Trophoblast cell (in vitro differentiated cells and primary cell): ENCODE results near the gene CRIM1.

Source experiments
- DNase-seq, 2 donors: peaks; one replicate each; pipeline ENCODE4 v3.0.0-alpha.2; 2016
- H2AFZ ChIP-seq: 2 replicates; pipeline ENCODE4 v1.6.1; 2013; ENCODE audit warnings: low read length, moderate library complexity, mild to moderate bottlenecking; ENCODE audit not compliant: insufficient read depth, poor library complexity
- H2AK5ac ChIP-seq: 2 replicates; pipeline ENCODE4 v1.6.1; 2013; ENCODE audit warnings: mild to moderate bottlenecking, low read length
- H2BK120ac ChIP-seq: 2 replicates; pipeline ENCODE4 v1.6.1; 2013; ENCODE audit warnings: low read length, mild to moderate bottlenecking, moderate library complexity; ENCODE audit not compliant: insufficient read depth, poor library complexity
- H2BK12ac ChIP-seq: 2 replicates; pipeline ENCODE4 v1.6.1; 2013; ENCODE audit warnings: mild to moderate bottlenecking, low read length, moderate library complexity
- H2BK5ac ChIP-seq: 2 replicates; pipeline ENCODE4 v1.6.1; 2013; ENCODE audit warnings: low read length, low read depth, moderate library complexity, mild to moderate bottlenecking; ENCODE audit not compliant: poor library complexity
- H3K14ac ChIP-seq: 2 replicates; pipeline ENCODE4 v1.6.1; 2013; ENCODE audit warnings: mild to moderate bottlenecking, low read length
- H3K18ac ChIP-seq: 2 replicates; pipeline ENCODE4 v1.6.1; 2013; ENCODE audit warnings: mild to moderate bottlenecking, low read length
- H3K23ac ChIP-seq: 2 replicates; pipeline ENCODE4 v1.6.1; 2013; ENCODE audit warnings: low read length
- H3K27ac ChIP-seq: 2 replicates; pipeline ENCODE4 v1.5.1; 2013; ENCODE audit warnings: low read depth, mild to moderate bottlenecking, inconsistent platforms, low read length, moderate library complexity
- H3K27me3 ChIP-seq: 2 replicates; pipeline ENCODE4 v1.6.1; 2013; ENCODE audit warnings: inconsistent platforms, mild to moderate bottlenecking, low read length, moderate library complexity; ENCODE audit not compliant: insufficient read depth
- H3K36me3 ChIP-seq, 2 experiments: 1 replicate in 1 of 2; 2 replicates in 1 of 2; pipeline ENCODE4 v1.6.1; 2013; ENCODE audit warnings: low read length in 2 of 2, mild to moderate bottlenecking in 2 of 2, moderate library complexity in 1 of 2; ENCODE audit not compliant: insufficient read depth in 2 of 2, control insufficient read depth in 1 of 2
- H3K4ac ChIP-seq: 2 replicates; pipeline ENCODE4 v1.6.1; 2013; ENCODE audit warnings: low read depth, mild to moderate bottlenecking, low read length, moderate library complexity
- H3K4me1 ChIP-seq, 2 experiments: 1 replicate in 1 of 2; 2 replicates in 1 of 2; pipeline ENCODE4 v1.6.1; 2013; ENCODE audit warnings: low read length in 2 of 2, mild to moderate bottlenecking in 2 of 2, moderate library complexity in 1 of 2; ENCODE audit not compliant: insufficient read depth in 2 of 2, control insufficient read depth in 1 of 2
- H3K4me2 ChIP-seq: 2 replicates; pipeline ENCODE4 v1.6.1; 2013; ENCODE audit warnings: inconsistent platforms, mild to moderate bottlenecking, low read length, moderate library complexity
- H3K4me3 ChIP-seq: 2 replicates; pipeline ENCODE4 v1.5.1; 2013; ENCODE audit warnings: mild to moderate bottlenecking, low read depth, low read length, inconsistent platforms
- H3K79me1 ChIP-seq: one replicate; pipeline ENCODE4 v1.6.1; 2013; ENCODE audit warnings: low read length
- H3K79me2 ChIP-seq: 2 replicates; pipeline ENCODE4 v1.6.1; 2013; ENCODE audit warnings: low read length, mild to moderate bottlenecking; ENCODE audit not compliant: control insufficient read depth, insufficient read depth, poor library complexity
- H3K9ac ChIP-seq: 2 replicates; pipeline ENCODE4 v1.6.1; 2013; ENCODE audit warnings: mild to moderate bottlenecking, low read length
- H3K9me3 ChIP-seq: 2 replicates; pipeline ENCODE4 v1.6.1; 2013; ENCODE audit warnings: low read depth, mild to moderate bottlenecking, control low read depth, inconsistent platforms, low read length; ENCODE audit not compliant: insufficient read depth
- H4K12ac ChIP-seq: 2 replicates; pipeline ENCODE4 v1.6.1; 2013; ENCODE audit warnings: low read depth, mild to moderate bottlenecking, low read length, moderate library complexity
- H4K8ac ChIP-seq: 2 replicates; pipeline ENCODE4 v1.6.1; 2013; ENCODE audit warnings: low read depth, mild to moderate bottlenecking, low read length, moderate library complexity
- H4K91ac ChIP-seq: one replicate; pipeline ENCODE4 v1.6.1; 2013; ENCODE audit warnings: low read depth, mild to moderate bottlenecking, low read length, moderate library complexity
- WGBS: extraction: QIAGEN DNeasy Blood & Tissue Kit; methylation state at CpG from one replicate; pipeline ENCODE4 v1.1.7; 2013; ENCODE audit warnings: missing lambda C conversion rate; ENCODE audit not compliant: insufficient read length, insufficient coverage; ENCODE audit errors: extremely low coverage; 5-methylcytosine and 5-hydroxymethylcytosine counted together

CRIM1 gene

GRCh38 chr2:36376992-36377738, 21.6 kb downstream of the CRIM1 start:
- peak in 1 of 2 donors; percentile 28 for DNase-seq
- peaks cover 0 to 8% of the 10 kb centered on the region in 2 experiments for H3K36me3 ChIP-seq
- peaks cover 26 to 33% of the 10 kb centered on the region in 2 experiments for H3K4me1 ChIP-seq
- H4K12ac ChIP-seq, result no peak overlapping the region
- H3K9me3 ChIP-seq, result no peaks in the 10 kb centered on the region
- H2BK12ac ChIP-seq, result no peak overlapping the region
- no peak overlapping the region for H2BK5ac ChIP-seq
- H3K14ac ChIP-seq, result no peak overlapping the region
- WGBS, result no CpG with 5 or more reads among the region's 5 CpGs
- no peak overlapping the region for H3K27ac ChIP-seq
- H3K18ac ChIP-seq, result no peak overlapping the region
- peaks cover 13% of the 10 kb centered on the region for H3K79me2 ChIP-seq
- no peak overlapping the region for H2AFZ ChIP-seq
- peak overlapping the region; percentile 0 for H3K4ac ChIP-seq
- no peak overlapping the region for H3K9ac ChIP-seq
- peaks cover 13% of the 10 kb centered on the region for H3K79me1 ChIP-seq
- no peak overlapping the region for H3K23ac ChIP-seq
- no peak overlapping the region for H3K4me2 ChIP-seq
- H4K8ac ChIP-seq, result no peak overlapping the region
- no peak overlapping the region for H2BK120ac ChIP-seq
- H3K27me3 ChIP-seq, result no peaks in the 10 kb centered on the region
- H2AK5ac ChIP-seq, result no peak overlapping the region
- H4K91ac ChIP-seq, result no peak overlapping the region
- H3K4me3 ChIP-seq, result no peak overlapping the region

- Histone ChIP-seq H3K9ac (no peak overlapping the region), H2BK5ac (no peak overlapping the region), H2BK120ac (no peak overlapping the region), H3K4me3 (no peak overlapping the region), H2AFZ (no peak overlapping the region), H3K36me3 (peaks cover 0 to 12% of the 10 kb centered on the region in 2 experiments), H3K27me3 (no peaks in the 10 kb centered on the region), H3K18ac (no peak overlapping the region), H2AK5ac (no peak overlapping the region), H4K12ac (no peak overlapping the region), H3K79me2 (peaks cover 11% of the 10 kb centered on the region), H4K8ac (no peak overlapping the region), H3K9me3 (no peaks in the 10 kb centered on the region), H3K4me1 (peaks cover 22 to 23% of the 10 kb centered on the region in 2 experiments), H4K91ac (no peak overlapping the region), H2BK12ac (no peak overlapping the region), H3K27ac (no peak overlapping the region), H3K79me1 (peaks cover 5% of the 10 kb centered on the region), H3K23ac (no peak overlapping the region), H3K4ac (no peak overlapping the region), H3K14ac (no peak overlapping the region), H3K4me2 (no peak overlapping the region)
- no CpG with 5 or more reads among the region's 3 CpGs for WGBS
- no peak for DNase-seq
Measured at GRCh38 chr2:36379710-36380448, 24.3 kb downstream of the CRIM1 start.

- H3K27ac ChIP-seq, result peak overlapping the region; percentile 21
- no peaks in the 10 kb centered on the region for H3K9me3 ChIP-seq
- no peak for DNase-seq
- no peaks in the 10 kb centered on the region for H3K27me3 ChIP-seq
- H2AFZ ChIP-seq, result no peak overlapping the region
- no peak overlapping the region for H3K4me3 ChIP-seq
- no peak overlapping the region for H2BK5ac ChIP-seq
- H3K4ac ChIP-seq, result no peak overlapping the region
- no peak overlapping the region for H4K8ac ChIP-seq
- no CpG with 5 or more reads among the region's 15 CpGs for WGBS
- no peak overlapping the region for H4K91ac ChIP-seq
- H2BK12ac ChIP-seq, result no peak overlapping the region
- H3K14ac ChIP-seq, result no peak overlapping the region
- no peak overlapping the region for H3K23ac ChIP-seq
- H3K9ac ChIP-seq, result no peak overlapping the region
- peaks cover 8% of the 10 kb centered on the region for H3K79me1 ChIP-seq
- no peak overlapping the region for H2BK120ac ChIP-seq
- H3K36me3 ChIP-seq, result peaks cover 0 to 12% of the 10 kb centered on the region in 2 experiments
- H3K18ac ChIP-seq, result no peak overlapping the region
- no peak overlapping the region for H4K12ac ChIP-seq
- peaks cover 13% of the 10 kb centered on the region for H3K79me2 ChIP-seq
- no peak overlapping the region for H2AK5ac ChIP-seq
- H3K4me2 ChIP-seq, result no peak overlapping the region
- peaks cover 22 to 23% of the 10 kb centered on the region in 2 experiments for H3K4me1 ChIP-seq
Measured at GRCh38 chr2:36380624-36381481, 25.3 kb downstream of the CRIM1 start.

- Histone ChIP-seq H3K18ac (peak overlapping the region; percentile 66), H3K23ac (no peak overlapping the region), H4K8ac (no peak overlapping the region), H2AK5ac (peak overlapping the region; percentile 87), H4K12ac (no peak overlapping the region), H3K9ac (no peak overlapping the region), H3K4me2 (no peak overlapping the region), H3K14ac (peak overlapping the region; percentile 83), H3K27ac (peak overlapping the region; percentile 21), H3K27me3 (no peaks in the 10 kb centered on the region), H2BK12ac (peak overlapping the region; percentile 86), H4K91ac (peak overlapping the region; percentile 38), H3K4me3 (no peak overlapping the region), H2BK120ac (peak overlapping the region; percentile 72), H3K9me3 (no peaks in the 10 kb centered on the region), H3K79me2 (peaks cover 9% of the 10 kb centered on the region), H3K79me1 (peaks cover 8% of the 10 kb centered on the region), H3K4me1 (peaks cover 19 to 21% of the 10 kb centered on the region in 2 experiments), H3K4ac (peak overlapping the region; percentile 84), H2AFZ (no peak overlapping the region), H3K36me3 (peaks cover 0 to 12% of the 10 kb centered on the region in 2 experiments), H2BK5ac (peak overlapping the region; percentile 44)
- DNase-seq, result no peak
- no CpG with 5 or more reads among the region's 6 CpGs for WGBS
Measured at GRCh38 chr2:36381993-36382392, 26.4 kb downstream of the CRIM1 start.
